K562 (cell line): ENCODE data around the gene USP32. TPM values are rescaled to one million over a fixed set of nuclear protein-coding genes. Genes with fewer than 3 reads are reported as not detected.

Experiments
- ELF1 ChIP-seq: fragments of 200-800 bp; sonication (Bioruptor generic); IDR thresholded peaks from 2 replicates; pipeline ENCODE4 v1.6.1; 2016; ENCODE audit warnings: missing genetic modification characterization, missing compliant biosample characterization
- HEY1 ChIP-seq: fragments of 250-450 bp; sonication (Bioruptor Pico); IDR thresholded peaks from 2 replicates; pipeline ENCODE4 v1.5.0; 2020; ENCODE audit warnings: mild to moderate bottlenecking, moderate library complexity, borderline replicate concordance
- MAFK ChIP-seq: IDR thresholded peaks from 2 replicates; pipeline ENCODE4 v1.6.1; 2011; ENCODE audit warnings: low read length, improper control_type of control experiment
- PTTG1 ChIP-seq: fragments of 450-650 bp; IDR thresholded peaks from 2 replicates; pipeline ENCODE4 v1.6.1; 2016; ENCODE audit warnings: low read depth, mild to moderate bottlenecking, missing genetic modification characterization, missing compliant biosample characterization
- SREBF2 ChIP-seq: sonication (generic); formaldehyde crosslinking; IDR thresholded peaks from 2 replicates; pipeline ENCODE4 v1.4.0; 2020; ENCODE audit warnings: mild to moderate bottlenecking, missing genetic modification reagents
- TARDBP ChIP-seq: fragments of 450-650 bp; IDR thresholded peaks from 2 replicates; pipeline ENCODE4 v1.6.1; 2016
- TFAM ChIP-seq: fragments of 250-450 bp; sonication (Bioruptor Pico); conservative IDR thresholded peaks from 2 replicates; pipeline ENCODE4 v1.5.0; 2021; ENCODE audit warnings: mild to moderate bottlenecking, moderate library complexity
- ZBTB8A ChIP-seq: fragments of 450-650 bp; IDR thresholded peaks from 2 replicates; pipeline ENCODE4 v1.6.1; 2018; ENCODE audit warnings: mild to moderate bottlenecking, moderate library complexity; ENCODE audit not compliant: partially characterized antibody
- ZNF23 ChIP-seq: fragments of 250-450 bp; sonication (Bioruptor Pico); IDR thresholded peaks from 2 replicates; pipeline ENCODE4 v1.4.0; 2020; ENCODE audit warnings: mild to moderate bottlenecking
- ZNF3 ChIP-seq: fragments of 250-450 bp; sonication (Bioruptor Pico); IDR thresholded peaks from 2 replicates; pipeline ENCODE4 v1.5.0; 2021; ENCODE audit warnings: mild to moderate bottlenecking, moderate library complexity
- ZNF41 ChIP-seq: fragments of 250-450 bp; sonication (Bioruptor Pico); conservative IDR thresholded peaks from 2 replicates; pipeline ENCODE4 v1.4.0; 2020; ENCODE audit warnings: mild to moderate bottlenecking
- ZNF79 ChIP-seq: fragments of 250-450 bp; sonication (Bioruptor Pico); IDR thresholded peaks from 2 replicates; pipeline ENCODE4 v1.4.0; 2020; ENCODE audit warnings: low read depth, mild to moderate bottlenecking, moderate library complexity
- polyA plus RNA-seq, 8 experiments: library from polyadenylated mRNA; depleted of rRNA in 4 of 8; stranded (reverse) in 5 of 8; unstranded in 3 of 8; fragments of >200 nt; fragmentation: Nextera tagmentation in 2 of 8; fragmentation: Illumina TruSeq in 1 of 8; extraction: Ambion mirVana in 2 of 8; extraction: Trizol in 1 of 8; gene quantifications; 2 replicates each; pipeline versions ENCODE4 v1.2.1 to v1.2.3, GENCODE V29; 2011 to 2014; ENCODE audit warnings: inconsistent platforms in 1 of 8, missing spikeins in 1 of 8
- total RNA-seq, 7 experiments: library from RNA; depleted of rRNA in 6 of 7; stranded (reverse); fragments of >200 nt in 6 of 7; fragmentation: Illumina TruSeq in 2 of 7; extraction: Trizol in 2 of 7; gene quantifications; 2 replicates each; pipeline versions ENCODE4 v1.2.1 to v1.2.3, GENCODE V29; 2011 to 2021; ENCODE audit warnings: low replicate concordance in 1 of 7
- TF ChIP-seq, protein P1 (sequence below): fragments of 450-650 bp; IDR thresholded peaks from 2 replicates; pipeline ENCODE4 v1.6.1; 2016; ENCODE audit warnings: mild to moderate bottlenecking
- TF ChIP-seq, protein P2 (sequence below): sonication (generic); formaldehyde crosslinking; IDR thresholded peaks from 2 replicates; pipeline ENCODE4 v1.8.1; 2022; ENCODE audit warnings: missing genetic modification reagents
- TF ChIP-seq, protein P3 (sequence below): IDR thresholded peaks from 2 replicates; pipeline ENCODE4 v1.6.1; 2012; ENCODE audit warnings: low read depth, low read length, improper control_type of control experiment, borderline replicate concordance
- TF ChIP-seq, protein P4 (sequence below): fragments of 250-450 bp; sonication (Bioruptor Pico); IDR thresholded peaks from 2 replicates; pipeline ENCODE4 v1.8.0; 2022; ENCODE audit warnings: inconsistent platforms, mild to moderate bottlenecking, moderate library complexity, borderline replicate concordance
- TF ChIP-seq, protein P5 (sequence below): sonication (generic); IDR thresholded peaks from 2 replicates; pipeline ENCODE4 v1.6.1; 2016
- TF ChIP-seq, protein P6 (sequence below), 2 experiments: IDR thresholded peaks; 2 replicates each; pipeline ENCODE4 v1.6.1; 2011; ENCODE audit warnings: borderline replicate concordance in 1 of 2, control low read depth in 1 of 2, low read depth in 1 of 2, low read length in 1 of 2, mild to moderate bottlenecking in 1 of 2, mixed read lengths in 1 of 2, moderate library complexity in 1 of 2; ENCODE audit not compliant: insufficient read depth in 1 of 2, insufficient read length in 1 of 2, poor library complexity in 1 of 2, severe bottlenecking in 1 of 2; ENCODE audit errors: extremely low read depth in 1 of 2

The USP32 gene
- total and polyA plus RNA-seq, 9 of the 15 experiments (the other 6 are each of a cell fraction or from before 2014, with no cell fraction given), result 18.0 to 69.3 (median 47.1) TPM

DNA sequence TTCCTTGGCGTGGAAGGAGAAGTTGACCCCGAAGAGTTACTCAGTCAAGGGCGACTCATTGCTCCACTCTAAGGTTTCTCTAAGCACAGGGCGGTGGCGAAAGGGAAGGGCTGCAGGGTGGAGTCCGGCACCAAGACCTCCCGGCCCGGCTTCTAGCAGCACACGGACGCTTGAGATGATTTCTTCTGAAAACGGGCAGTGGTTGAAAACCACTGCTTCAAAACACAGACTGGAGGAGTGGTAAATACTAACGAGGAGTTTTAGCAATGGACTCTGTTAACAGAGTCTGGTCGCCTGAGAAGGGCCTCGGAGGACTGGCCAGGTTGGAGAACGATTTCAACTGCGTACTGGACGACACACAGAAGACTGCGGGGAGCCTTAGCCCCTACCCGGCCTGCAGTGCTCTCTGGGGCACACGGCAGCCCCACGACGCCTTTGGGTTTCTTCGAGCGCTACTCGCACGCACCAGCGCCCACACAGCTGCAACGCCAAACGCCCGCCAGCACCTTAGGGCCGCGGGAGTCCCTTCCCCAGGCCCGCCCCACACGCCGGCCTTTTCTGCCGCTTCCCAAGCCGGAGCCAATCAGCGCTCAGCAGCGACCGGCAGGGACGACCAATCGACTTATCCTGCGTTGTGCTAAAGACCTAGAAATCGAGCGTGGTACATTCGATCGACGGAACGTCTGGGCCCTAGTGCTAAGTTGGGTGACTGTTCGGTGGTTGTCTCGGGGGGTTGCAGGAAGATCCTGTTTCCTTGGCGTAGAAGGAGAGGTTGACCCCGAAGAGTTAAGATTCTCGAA is 256.6 kb downstream of the USP32 start (continued):
- no peak for TF ChIP-seq HEY1
- TF ChIP-seq ZNF79 (CRISPR knock-in tag), result no peak
- no peak for TF ChIP-seq TFAM
- TF ChIP-seq ZNF23 (CRISPR knock-in tag), result no peak
- no peak for TF ChIP-seq ZNF3
- TF ChIP-seq, protein P1, sequence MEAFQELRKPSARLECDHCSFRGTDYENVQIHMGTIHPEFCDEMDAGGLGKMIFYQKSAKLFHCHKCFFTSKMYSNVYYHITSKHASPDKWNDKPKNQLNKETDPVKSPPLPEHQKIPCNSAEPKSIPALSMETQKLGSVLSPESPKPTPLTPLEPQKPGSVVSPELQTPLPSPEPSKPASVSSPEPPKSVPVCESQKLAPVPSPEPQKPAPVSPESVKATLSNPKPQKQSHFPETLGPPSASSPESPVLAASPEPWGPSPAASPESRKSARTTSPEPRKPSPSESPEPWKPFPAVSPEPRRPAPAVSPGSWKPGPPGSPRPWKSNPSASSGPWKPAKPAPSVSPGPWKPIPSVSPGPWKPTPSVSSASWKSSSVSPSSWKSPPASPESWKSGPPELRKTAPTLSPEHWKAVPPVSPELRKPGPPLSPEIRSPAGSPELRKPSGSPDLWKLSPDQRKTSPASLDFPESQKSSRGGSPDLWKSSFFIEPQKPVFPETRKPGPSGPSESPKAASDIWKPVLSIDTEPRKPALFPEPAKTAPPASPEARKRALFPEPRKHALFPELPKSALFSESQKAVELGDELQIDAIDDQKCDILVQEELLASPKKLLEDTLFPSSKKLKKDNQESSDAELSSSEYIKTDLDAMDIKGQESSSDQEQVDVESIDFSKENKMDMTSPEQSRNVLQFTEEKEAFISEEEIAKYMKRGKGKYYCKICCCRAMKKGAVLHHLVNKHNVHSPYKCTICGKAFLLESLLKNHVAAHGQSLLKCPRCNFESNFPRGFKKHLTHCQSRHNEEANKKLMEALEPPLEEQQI, result no peak
- TF ChIP-seq, protein P2, sequence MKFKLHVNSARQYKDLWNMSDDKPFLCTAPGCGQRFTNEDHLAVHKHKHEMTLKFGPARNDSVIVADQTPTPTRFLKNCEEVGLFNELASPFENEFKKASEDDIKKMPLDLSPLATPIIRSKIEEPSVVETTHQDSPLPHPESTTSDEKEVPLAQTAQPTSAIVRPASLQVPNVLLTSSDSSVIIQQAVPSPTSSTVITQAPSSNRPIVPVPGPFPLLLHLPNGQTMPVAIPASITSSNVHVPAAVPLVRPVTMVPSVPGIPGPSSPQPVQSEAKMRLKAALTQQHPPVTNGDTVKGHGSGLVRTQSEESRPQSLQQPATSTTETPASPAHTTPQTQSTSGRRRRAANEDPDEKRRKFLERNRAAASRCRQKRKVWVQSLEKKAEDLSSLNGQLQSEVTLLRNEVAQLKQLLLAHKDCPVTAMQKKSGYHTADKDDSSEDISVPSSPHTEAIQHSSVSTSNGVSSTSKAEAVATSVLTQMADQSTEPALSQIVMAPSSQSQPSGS (CRISPR knock-in tag), result no peak
- TF ChIP-seq ZBTB8A, result no peak
- TF ChIP-seq ELF1 (tag), result no peak
- TF ChIP-seq, protein P3, sequence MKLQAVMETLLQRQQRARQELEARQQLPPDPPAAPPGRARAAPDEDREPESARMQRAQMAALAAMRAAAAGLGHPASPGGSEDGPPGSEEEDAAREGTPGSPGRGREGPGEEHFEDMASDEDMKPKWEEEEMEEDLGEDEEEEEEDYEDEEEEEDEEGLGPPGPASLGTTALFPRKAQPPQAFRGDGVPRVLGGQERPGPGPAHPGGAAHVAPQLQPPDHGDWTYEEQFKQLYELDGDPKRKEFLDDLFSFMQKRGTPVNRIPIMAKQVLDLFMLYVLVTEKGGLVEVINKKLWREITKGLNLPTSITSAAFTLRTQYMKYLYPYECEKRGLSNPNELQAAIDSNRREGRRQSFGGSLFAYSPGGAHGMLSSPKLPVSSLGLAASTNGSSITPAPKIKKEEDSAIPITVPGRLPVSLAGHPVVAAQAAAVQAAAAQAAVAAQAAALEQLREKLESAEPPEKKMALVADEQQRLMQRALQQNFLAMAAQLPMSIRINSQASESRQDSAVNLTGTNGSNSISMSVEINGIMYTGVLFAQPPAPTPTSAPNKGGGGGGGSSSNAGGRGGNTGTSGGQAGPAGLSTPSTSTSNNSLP, result 0 out of 2 replicates have a peak, but pooled peaks have one; percentile 33
- no peak for TF ChIP-seq TARDBP
- TF ChIP-seq, protein P4, sequence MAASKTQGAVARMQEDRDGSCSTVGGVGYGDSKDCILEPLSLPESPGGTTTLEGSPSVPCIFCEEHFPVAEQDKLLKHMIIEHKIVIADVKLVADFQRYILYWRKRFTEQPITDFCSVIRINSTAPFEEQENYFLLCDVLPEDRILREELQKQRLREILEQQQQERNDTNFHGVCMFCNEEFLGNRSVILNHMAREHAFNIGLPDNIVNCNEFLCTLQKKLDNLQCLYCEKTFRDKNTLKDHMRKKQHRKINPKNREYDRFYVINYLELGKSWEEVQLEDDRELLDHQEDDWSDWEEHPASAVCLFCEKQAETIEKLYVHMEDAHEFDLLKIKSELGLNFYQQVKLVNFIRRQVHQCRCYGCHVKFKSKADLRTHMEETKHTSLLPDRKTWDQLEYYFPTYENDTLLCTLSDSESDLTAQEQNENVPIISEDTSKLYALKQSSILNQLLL (CRISPR knock-in tag), result no peak
- TF ChIP-seq, protein P5, sequence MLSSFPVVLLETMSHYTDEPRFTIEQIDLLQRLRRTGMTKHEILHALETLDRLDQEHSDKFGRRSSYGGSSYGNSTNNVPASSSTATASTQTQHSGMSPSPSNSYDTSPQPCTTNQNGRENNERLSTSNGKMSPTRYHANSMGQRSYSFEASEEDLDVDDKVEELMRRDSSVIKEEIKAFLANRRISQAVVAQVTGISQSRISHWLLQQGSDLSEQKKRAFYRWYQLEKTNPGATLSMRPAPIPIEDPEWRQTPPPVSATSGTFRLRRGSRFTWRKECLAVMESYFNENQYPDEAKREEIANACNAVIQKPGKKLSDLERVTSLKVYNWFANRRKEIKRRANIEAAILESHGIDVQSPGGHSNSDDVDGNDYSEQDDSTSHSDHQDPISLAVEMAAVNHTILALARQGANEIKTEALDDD, result no peak
- TF ChIP-seq MAFK, result peak; percentile 33
- TF ChIP-seq SREBF2, result no peak
- TF ChIP-seq ZNF41 (CRISPR knock-in tag), result no peak
- no peak for TF ChIP-seq PTTG1 (tag)
- TF ChIP-seq, protein P6, sequence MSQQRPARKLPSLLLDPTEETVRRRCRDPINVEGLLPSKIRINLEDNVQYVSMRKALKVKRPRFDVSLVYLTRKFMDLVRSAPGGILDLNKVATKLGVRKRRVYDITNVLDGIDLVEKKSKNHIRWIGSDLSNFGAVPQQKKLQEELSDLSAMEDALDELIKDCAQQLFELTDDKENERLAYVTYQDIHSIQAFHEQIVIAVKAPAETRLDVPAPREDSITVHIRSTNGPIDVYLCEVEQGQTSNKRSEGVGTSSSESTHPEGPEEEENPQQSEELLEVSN (IDR thresholded peaks at IDR 0.05; ENCODE audit: borderline replicate concordance in 1 of 2, extremely low read depth in 1 of 2, insufficient read depth in 1 of 2, insufficient read length in 1 of 2, low read depth in 1 of 2, low read length in 1 of 2, poor library complexity in 1 of 2, severe bottlenecking in 1 of 2), result peak; percentile 97 to 98
